Kidney (tissue), 14 donors: ENCODE data around the gene BTAF1. TPM values are rescaled to one million over a fixed set of nuclear protein-coding genes. Genes with fewer than 3 reads are reported as not detected.

Source experiments
- DNase-seq, 5 donors: peaks; one replicate each; pipeline ENCODE4 v3.0.0-alpha.2; 2013 to 2020
- FAIRE-seq: peaks from 2 replicates; lab custom pipeline; 2012; peaks lifted over from hg19 to GRCh38; lab: Jason Lieb, UNC
- H3K27ac ChIP-seq, 2 donors: one replicate each; pipeline ENCODE4 v1.7.0; 2013; ENCODE audit warnings: low read depth in 2 of 2, low read length in 2 of 2, inconsistent platforms in 1 of 2
- H3K27me3 ChIP-seq: one replicate; pipeline ENCODE4 v1.7.1; 2013; ENCODE audit warnings: low read length, inconsistent platforms; ENCODE audit not compliant: control insufficient read depth, insufficient read depth
- H3K36me3 ChIP-seq, 3 donors: one replicate each; pipeline versions ENCODE4 v1.7.0 to v1.7.1; 2013; ENCODE audit warnings: low read length in 3 of 3, control low read depth in 1 of 3, inconsistent platforms in 1 of 3; ENCODE audit not compliant: insufficient read depth in 3 of 3, control insufficient read depth in 2 of 3
- H3K4me1 ChIP-seq, 3 donors: one replicate each; pipeline versions ENCODE4 v1.7.0 to v1.7.1; 2013; ENCODE audit warnings: low read length in 3 of 3, inconsistent platforms in 1 of 3, low read depth in 1 of 3; ENCODE audit not compliant: control insufficient read depth in 2 of 3, insufficient read depth in 2 of 3
- H3K4me3 ChIP-seq, 3 donors: one replicate each; pipeline versions ENCODE4 v1.7.0 to v1.8.1; 2013; ENCODE audit warnings: low read length in 3 of 3, control low read depth in 1 of 3, inconsistent platforms in 1 of 3
- H3K9ac ChIP-seq, 3 donors: one replicate each; pipeline versions ENCODE4 v1.7.0 to v1.7.1; 2013; ENCODE audit warnings: low read length in 3 of 3, control low read depth in 1 of 3, inconsistent platforms in 1 of 3
- H3K9me3 ChIP-seq, 3 donors: one replicate each; pipeline versions ENCODE4 v1.7.0 to v1.7.1; 2013; ENCODE audit warnings: low read length in 3 of 3, control low read depth in 1 of 3, inconsistent platforms in 1 of 3; ENCODE audit not compliant: control insufficient read depth in 2 of 3, insufficient read depth in 1 of 3
- intact Hi-C: fragments of 100-400 bp; cut with DNase I; formaldehyde crosslinking; loops from one replicate; pipeline ENCODE4 v1.11.1; 2022
- polyA plus RNA-seq: library from polyadenylated mRNA; stranded (reverse); fragments of 350-450 nt; fragmentation: Illumina TruSeq; extraction: RNeasy Lipid Tissue Mini Kit (QIAGEN cat#74804); gene quantifications from one replicate; pipeline ENCODE4 v1.2.3, GENCODE V29; 2014; ENCODE audit warnings: low read depth, low replicate concordance; ENCODE audit not compliant: insufficient read depth
- total RNA-seq: library from RNA; stranded (reverse); fragmentation: NEBNext Ultra II Directional; extraction: Animal tissue kit (Norgen Biotek cat#: 25700); gene quantifications from one replicate; pipeline ENCODE4 v1.2.1, GENCODE V29; 2021
- TF ChIP-seq, protein P1 (sequence below): IDR thresholded peaks from 3 replicates; pipeline ENCODE4 v1.5.1; 2012; ENCODE audit warnings: mild to moderate bottlenecking, moderate library complexity, borderline replicate concordance; ENCODE audit not compliant: insufficient read depth; ENCODE audit errors: extremely low read depth
- donor health status: control.
- donor health status: control.
- donor health status: control.
- donor health status: control.
- donor health status: control.
- donor health status: DM: yes; HTN: yes; CAD: no.
- donor health status: Normal renal cell carcinoma (clear cell type).

BTAF1 gene
- total and polyA plus RNA-seq, 2 donors from 2014 or later: 4.3 to 35.1 TPM

GRCh38 chr10:92001581-92001980, 78.0 kb downstream of the BTAF1 start:
- no peaks in the 10 kb centered on the region for H3K27me3 ChIP-seq
- peaks cover 5 to 18% (median 6%) of the 10 kb centered on the region in 3 donors for H3K36me3 ChIP-seq
- H3K9ac ChIP-seq: no peak overlapping the region
- no peak overlapping the region for H3K4me3 ChIP-seq
- H3K27ac ChIP-seq: no peak overlapping the region
- no peaks in the 10 kb centered on the region for H3K4me1 ChIP-seq
- TF ChIP-seq, protein P1, sequence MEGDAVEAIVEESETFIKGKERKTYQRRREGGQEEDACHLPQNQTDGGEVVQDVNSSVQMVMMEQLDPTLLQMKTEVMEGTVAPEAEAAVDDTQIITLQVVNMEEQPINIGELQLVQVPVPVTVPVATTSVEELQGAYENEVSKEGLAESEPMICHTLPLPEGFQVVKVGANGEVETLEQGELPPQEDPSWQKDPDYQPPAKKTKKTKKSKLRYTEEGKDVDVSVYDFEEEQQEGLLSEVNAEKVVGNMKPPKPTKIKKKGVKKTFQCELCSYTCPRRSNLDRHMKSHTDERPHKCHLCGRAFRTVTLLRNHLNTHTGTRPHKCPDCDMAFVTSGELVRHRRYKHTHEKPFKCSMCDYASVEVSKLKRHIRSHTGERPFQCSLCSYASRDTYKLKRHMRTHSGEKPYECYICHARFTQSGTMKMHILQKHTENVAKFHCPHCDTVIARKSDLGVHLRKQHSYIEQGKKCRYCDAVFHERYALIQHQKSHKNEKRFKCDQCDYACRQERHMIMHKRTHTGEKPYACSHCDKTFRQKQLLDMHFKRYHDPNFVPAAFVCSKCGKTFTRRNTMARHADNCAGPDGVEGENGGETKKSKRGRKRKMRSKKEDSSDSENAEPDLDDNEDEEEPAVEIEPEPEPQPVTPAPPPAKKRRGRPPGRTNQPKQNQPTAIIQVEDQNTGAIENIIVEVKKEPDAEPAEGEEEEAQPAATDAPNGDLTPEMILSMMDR: no peak
- peaks cover 0 to 4% (median 0%) of the 10 kb centered on the region in 3 donors for H3K9me3 ChIP-seq
- no peak for FAIRE-seq
- DNase-seq: no peak
- intact Hi-C loops: no loop called here

GRCh38 chr10:92001995-92002394, 78.4 kb downstream of the BTAF1 start:
- Histone ChIP-seq H3K9me3 (peaks cover 0 to 4% (median 0%) of the 10 kb centered on the region in 3 donors), H3K4me3 (no peak overlapping the region), H3K36me3 (peaks cover 5 to 18% (median 6%) of the 10 kb centered on the region in 3 donors), H3K4me1 (no peaks in the 10 kb centered on the region), H3K27ac (no peak overlapping the region), H3K9ac (no peak overlapping the region), H3K27me3 (no peaks in the 10 kb centered on the region)
- FAIRE-seq (no peak), DNase-seq (no peak)
- TF ChIP-seq, protein P1: no peak
- intact Hi-C loops: no loop called here

- Histone ChIP-seq H3K27ac (no peak overlapping the region), H3K27me3 (no peaks in the 10 kb centered on the region), H3K4me3 (no peak overlapping the region), H3K9ac (no peak overlapping the region), H3K9me3 (peaks cover 0 to 4% (median 0%) of the 10 kb centered on the region in 3 donors), H3K36me3 (peaks cover 2 to 18% (median 5%) of the 10 kb centered on the region in 3 donors), H3K4me1 (no peaks in the 10 kb centered on the region)
- TF ChIP-seq, protein P1: no peak
- FAIRE-seq: no peak
- intact Hi-C loops: no loop called here
- DNase-seq: peak in 1 of 5 donors; percentile 1
These were observed 79.7 kb downstream of the BTAF1 start for GRCh38 chr10:92003258-92003657.

- no peaks in the 10 kb centered on the region for H3K4me1 ChIP-seq
- peaks cover 0 to 4% (median 0%) of the 10 kb centered on the region in 3 donors for H3K9me3 ChIP-seq
- intact Hi-C loops: no loop called here
- no peaks in the 10 kb centered on the region for H3K27me3 ChIP-seq
- peaks cover 0 to 11% (median 10%) of the 10 kb centered on the region in 3 donors for H3K36me3 ChIP-seq
- H3K27ac ChIP-seq: no peak overlapping the region
- no peak overlapping the region for H3K9ac ChIP-seq
- FAIRE-seq: no peak
- TF ChIP-seq, protein P1: no peak
- DNase-seq: no peak
- H3K4me3 ChIP-seq: no peak overlapping the region
These were observed 82.4 kb downstream of the BTAF1 start for GRCh38 chr10:92005978-92006377.
